Measurements from ENCODE around the gene CSNK2A3.

The CSNK2A3 gene

GRCh38 chr11:11332141-11332710 lies 20.8 kb downstream of the CSNK2A3 start:
- no peak overlapping the region for H3K4me3 ChIP-seq (ENCODE audit: low read depth, low read length)
- in situ Hi-C loops (cut with HindIII; ENCODE audit: low sequenced_read_pairs) = no loop called here
- DNase-seq (ENCODE audit: low read depth) = no peak
- TF ChIP-seq CTCF (IDR thresholded peaks at IDR 0.05; ENCODE audit: low read depth, low read length, missing control alignments) = no peak

GRCh38 chr11:11329062-11329806 lies 23.8 kb downstream of the CSNK2A3 start:
- no peak for TF ChIP-seq CTCF (IDR thresholded peaks at IDR 0.05; ENCODE audit: low read depth, low read length, missing control alignments)
- in situ Hi-C loops (cut with HindIII; ENCODE audit: low sequenced_read_pairs) = no loop called here
- no peak overlapping the region for H3K4me3 ChIP-seq (ENCODE audit: low read depth, low read length)
- no peak for DNase-seq (ENCODE audit: low read depth)

- DNase-seq (ENCODE audit: low read depth) = no peak
- in situ Hi-C loops (cut with HindIII; ENCODE audit: low sequenced_read_pairs) = no loop called here
- no peak for TF ChIP-seq CTCF (IDR thresholded peaks at IDR 0.05; ENCODE audit: low read depth, low read length, missing control alignments)
These were observed 29.0 kb downstream of the CSNK2A3 start for GRCh38 chr11:11324090-11324489.

GRCh38 chr11:11322101-11322500 lies 30.9 kb downstream of the CSNK2A3 start:
- TF ChIP-seq CTCF (IDR thresholded peaks at IDR 0.05; ENCODE audit: low read depth, low read length, missing control alignments) = no peak
- in situ Hi-C loops (cut with HindIII; ENCODE audit: low sequenced_read_pairs) = no loop called here
- H3K4me3 ChIP-seq (ENCODE audit: low read depth, low read length) = no peak overlapping the region
- no peak for DNase-seq (ENCODE audit: low read depth)

More at GRCh38 chr11:11324090-11324489, 29.0 kb downstream of the CSNK2A3 start:
- H3K4me3 ChIP-seq (ENCODE audit: low read depth, low read length) = no peak overlapping the region

GRCh38 chr11:11320825-11321224 lies 32.2 kb downstream of the CSNK2A3 start:
- no peak for DNase-seq (ENCODE audit: low read depth)
- in situ Hi-C loops (cut with HindIII; ENCODE audit: low sequenced_read_pairs) = no loop called here
- H3K4me3 ChIP-seq (ENCODE audit: low read depth, low read length) = no peak overlapping the region
- TF ChIP-seq CTCF (IDR thresholded peaks at IDR 0.05; ENCODE audit: low read depth, low read length, missing control alignments) = no peak

GRCh38 chr11:11318961-11319360 lies 34.1 kb downstream of the CSNK2A3 start:
- TF ChIP-seq CTCF (IDR thresholded peaks at IDR 0.05; ENCODE audit: low read depth, low read length, missing control alignments) = no peak
- in situ Hi-C loops (cut with HindIII; ENCODE audit: low sequenced_read_pairs) = no loop called here
- H3K4me3 ChIP-seq (ENCODE audit: low read depth, low read length) = no peak overlapping the region
- DNase-seq (ENCODE audit: low read depth) = no peak

All from astrocyte of the cerebellum (primary cell).